Panc1 (cell line): ENCODE data around the gene LTO1.

Source experiments
- POLR2AphosphoS5 ChIP-seq: IDR thresholded peaks from 2 replicates; pipeline ENCODE4 v1.6.1; 2012; ENCODE audit warnings: mild to moderate bottlenecking, low read depth, low read length, moderate library complexity
- TF ChIP-seq, protein P1 (sequence below), 2 experiments: IDR thresholded peaks; 2 replicates each; pipeline ENCODE4 v1.6.1; 2011 to 2012; ENCODE audit warnings: low read depth in 2 of 2, control low read depth in 1 of 2, low read length in 1 of 2, mild to moderate bottlenecking in 1 of 2, moderate library complexity in 1 of 2; ENCODE audit not compliant: insufficient read depth in 1 of 2
- TF ChIP-seq, protein P2 (sequence below): fragments of 450-650 bp; IDR thresholded peaks from 2 replicates; pipeline ENCODE4 v1.5.1; 2017; ENCODE audit warnings: mild to moderate bottlenecking

DNA sequence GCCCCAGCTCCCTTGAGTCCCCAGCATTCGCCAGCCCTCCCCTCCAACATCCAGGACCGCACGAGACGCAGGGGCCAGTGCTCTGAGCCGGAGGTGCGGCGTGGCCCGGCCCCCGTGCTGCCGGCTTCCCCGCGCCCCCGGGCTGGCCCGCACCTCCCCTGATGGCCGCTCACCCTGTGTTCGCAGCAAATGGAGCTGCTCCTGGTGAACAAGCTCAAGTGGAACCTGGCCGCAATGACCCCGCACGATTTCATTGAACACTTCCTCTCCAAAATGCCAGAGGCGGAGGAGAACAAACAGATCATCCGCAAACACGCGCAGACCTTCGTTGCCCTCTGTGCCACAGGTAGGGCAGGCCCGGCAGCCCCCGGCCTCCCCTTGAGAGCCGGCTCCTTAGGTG is 31.5 kb downstream of the LTO1 start:
- TF ChIP-seq, protein P1, sequence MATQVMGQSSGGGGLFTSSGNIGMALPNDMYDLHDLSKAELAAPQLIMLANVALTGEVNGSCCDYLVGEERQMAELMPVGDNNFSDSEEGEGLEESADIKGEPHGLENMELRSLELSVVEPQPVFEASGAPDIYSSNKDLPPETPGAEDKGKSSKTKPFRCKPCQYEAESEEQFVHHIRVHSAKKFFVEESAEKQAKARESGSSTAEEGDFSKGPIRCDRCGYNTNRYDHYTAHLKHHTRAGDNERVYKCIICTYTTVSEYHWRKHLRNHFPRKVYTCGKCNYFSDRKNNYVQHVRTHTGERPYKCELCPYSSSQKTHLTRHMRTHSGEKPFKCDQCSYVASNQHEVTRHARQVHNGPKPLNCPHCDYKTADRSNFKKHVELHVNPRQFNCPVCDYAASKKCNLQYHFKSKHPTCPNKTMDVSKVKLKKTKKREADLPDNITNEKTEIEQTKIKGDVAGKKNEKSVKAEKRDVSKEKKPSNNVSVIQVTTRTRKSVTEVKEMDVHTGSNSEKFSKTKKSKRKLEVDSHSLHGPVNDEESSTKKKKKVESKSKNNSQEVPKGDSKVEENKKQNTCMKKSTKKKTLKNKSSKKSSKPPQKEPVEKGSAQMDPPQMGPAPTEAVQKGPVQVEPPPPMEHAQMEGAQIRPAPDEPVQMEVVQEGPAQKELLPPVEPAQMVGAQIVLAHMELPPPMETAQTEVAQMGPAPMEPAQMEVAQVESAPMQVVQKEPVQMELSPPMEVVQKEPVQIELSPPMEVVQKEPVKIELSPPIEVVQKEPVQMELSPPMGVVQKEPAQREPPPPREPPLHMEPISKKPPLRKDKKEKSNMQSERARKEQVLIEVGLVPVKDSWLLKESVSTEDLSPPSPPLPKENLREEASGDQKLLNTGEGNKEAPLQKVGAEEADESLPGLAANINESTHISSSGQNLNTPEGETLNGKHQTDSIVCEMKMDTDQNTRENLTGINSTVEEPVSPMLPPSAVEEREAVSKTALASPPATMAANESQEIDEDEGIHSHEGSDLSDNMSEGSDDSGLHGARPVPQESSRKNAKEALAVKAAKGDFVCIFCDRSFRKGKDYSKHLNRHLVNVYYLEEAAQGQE (IDR thresholded peaks at IDR 0.05; ENCODE audit: insufficient read depth in 1 of 2, low read depth in 2 of 2, low read length in 1 of 2) = no peak
- TF ChIP-seq, protein P2, sequence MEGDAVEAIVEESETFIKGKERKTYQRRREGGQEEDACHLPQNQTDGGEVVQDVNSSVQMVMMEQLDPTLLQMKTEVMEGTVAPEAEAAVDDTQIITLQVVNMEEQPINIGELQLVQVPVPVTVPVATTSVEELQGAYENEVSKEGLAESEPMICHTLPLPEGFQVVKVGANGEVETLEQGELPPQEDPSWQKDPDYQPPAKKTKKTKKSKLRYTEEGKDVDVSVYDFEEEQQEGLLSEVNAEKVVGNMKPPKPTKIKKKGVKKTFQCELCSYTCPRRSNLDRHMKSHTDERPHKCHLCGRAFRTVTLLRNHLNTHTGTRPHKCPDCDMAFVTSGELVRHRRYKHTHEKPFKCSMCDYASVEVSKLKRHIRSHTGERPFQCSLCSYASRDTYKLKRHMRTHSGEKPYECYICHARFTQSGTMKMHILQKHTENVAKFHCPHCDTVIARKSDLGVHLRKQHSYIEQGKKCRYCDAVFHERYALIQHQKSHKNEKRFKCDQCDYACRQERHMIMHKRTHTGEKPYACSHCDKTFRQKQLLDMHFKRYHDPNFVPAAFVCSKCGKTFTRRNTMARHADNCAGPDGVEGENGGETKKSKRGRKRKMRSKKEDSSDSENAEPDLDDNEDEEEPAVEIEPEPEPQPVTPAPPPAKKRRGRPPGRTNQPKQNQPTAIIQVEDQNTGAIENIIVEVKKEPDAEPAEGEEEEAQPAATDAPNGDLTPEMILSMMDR = 0 out of 2 replicates have a peak, but pooled peaks have one; percentile 18
- peak; percentile 5; the same call in 1 of the 2 replicates for TF ChIP-seq POLR2AphosphoS5
